Fibroblast of skin of left quadriceps (primary cell): Measurements from ENCODE around the gene PPARG.

Experiments used
- DNase-seq, 2 experiments: peaks; one replicate each; pipeline ENCODE4 v3.0.0-alpha.2; 2013; ENCODE audit warnings: low read depth in 2 of 2

PPARG gene

DNA sequence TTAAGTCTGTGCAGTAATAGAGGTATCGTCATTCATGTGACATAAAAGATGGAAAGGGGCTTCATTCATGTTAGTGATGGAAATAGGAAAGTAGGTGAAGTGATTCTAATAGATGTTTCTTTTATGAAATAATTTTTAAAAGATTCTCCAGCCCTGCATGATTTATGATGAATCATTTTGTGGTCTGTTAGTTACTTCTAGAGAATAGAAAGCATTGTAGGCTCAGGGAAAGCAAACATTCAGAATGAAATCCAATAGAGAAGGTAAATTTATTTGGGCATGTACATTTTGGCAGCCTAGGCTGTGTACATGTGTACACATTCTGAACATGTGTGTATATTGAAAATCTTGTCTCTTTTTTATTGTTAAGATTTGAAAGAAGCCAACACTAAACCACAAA is 23.1 kb downstream of the PPARG start:
- no peak for DNase-seq

GRCh38 chr3:12313519-12313918 is 24.6 kb downstream of the PPARG start:
- DNase-seq: no peak

DNA sequence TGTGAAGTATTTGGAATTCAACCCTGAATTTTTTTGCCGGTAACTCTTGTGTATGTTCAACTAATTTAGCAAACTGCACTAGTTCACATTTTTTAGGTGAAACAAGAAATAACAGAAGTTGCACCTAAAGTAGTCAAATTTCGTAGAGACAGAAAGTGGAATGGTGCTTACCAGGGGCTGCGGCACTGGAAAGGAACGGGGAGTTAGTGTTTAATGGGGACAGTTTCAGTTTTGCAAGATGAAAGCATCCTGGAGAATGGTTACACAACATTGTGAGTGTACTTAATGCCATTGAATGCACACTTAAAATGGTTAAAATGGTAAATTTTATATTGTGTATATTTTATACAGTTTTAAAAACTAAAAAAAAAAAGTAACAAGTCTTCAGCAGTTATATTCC is 27.4 kb downstream of the PPARG start:
- no peak for DNase-seq

- no peak for DNase-seq
Observed at GRCh38 chr3:12316729-12317351, 28.0 kb downstream of the PPARG start.

GRCh38 chr3:12317914-12318313 is 29.0 kb downstream of the PPARG start:
- no peak for DNase-seq

DNA sequence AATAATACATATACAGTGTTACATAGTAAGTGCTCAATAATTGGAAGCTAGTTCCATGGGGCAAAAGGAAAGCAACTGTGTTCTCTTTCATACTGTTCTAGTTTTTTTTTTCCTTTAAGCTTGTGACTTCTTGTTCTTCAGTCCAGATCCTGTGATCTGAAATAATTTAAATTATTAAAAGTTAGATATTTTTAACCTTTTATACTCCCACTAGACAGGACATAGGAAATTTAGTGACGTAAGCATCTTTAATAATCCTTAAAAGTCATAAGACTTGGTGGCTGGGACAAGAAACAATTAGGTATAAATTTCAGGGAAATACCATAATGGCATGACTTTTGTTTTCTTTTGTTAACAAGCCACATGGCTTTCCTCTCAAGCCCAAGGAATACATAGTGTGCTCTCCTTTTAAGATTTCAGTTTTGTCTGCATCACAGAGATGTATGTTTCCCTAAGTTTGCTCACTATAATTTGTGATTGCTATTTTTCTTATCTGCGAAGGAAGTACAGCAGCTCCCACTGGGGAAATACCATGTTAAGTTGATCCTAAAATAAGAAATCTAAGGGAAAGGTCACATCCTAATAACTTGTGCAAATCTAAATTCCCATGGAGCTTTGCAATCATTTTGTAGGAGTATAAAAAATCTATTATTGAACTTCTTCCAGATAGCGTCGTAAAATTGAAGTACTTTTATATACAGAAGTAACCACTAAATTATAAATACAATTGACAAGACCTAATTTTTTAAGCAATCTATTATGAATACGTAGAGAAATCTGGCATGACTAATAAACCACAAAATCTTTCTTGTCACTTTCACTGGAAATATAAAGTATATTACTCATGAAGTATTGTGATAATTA is 30.1 kb downstream of the PPARG start:
- DNase-seq: peak; percentile 43 to 47

DNA sequence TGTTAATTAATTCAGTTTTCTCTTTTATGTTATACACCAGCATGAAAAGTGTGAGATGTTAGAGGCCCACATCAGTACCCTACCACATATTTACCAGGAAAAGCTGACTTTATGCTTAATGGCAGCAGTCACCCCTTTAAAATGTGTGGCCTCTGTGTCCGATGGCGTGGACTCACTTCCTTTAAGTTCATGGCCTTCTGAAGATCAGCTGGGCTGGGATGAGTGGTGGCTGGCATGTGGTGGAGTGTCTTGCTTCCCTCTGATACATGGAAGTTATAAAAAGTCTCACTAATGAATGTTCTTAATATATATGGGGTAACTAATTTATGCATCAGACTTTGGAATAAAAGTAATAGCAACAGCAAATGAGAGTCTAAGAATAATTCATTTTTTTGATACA is 32.1 kb downstream of the PPARG start:
- DNase-seq: no peak

GRCh38 chr3:12323237-12323636 is 34.4 kb downstream of the PPARG start:
- no peak for DNase-seq

DNA sequence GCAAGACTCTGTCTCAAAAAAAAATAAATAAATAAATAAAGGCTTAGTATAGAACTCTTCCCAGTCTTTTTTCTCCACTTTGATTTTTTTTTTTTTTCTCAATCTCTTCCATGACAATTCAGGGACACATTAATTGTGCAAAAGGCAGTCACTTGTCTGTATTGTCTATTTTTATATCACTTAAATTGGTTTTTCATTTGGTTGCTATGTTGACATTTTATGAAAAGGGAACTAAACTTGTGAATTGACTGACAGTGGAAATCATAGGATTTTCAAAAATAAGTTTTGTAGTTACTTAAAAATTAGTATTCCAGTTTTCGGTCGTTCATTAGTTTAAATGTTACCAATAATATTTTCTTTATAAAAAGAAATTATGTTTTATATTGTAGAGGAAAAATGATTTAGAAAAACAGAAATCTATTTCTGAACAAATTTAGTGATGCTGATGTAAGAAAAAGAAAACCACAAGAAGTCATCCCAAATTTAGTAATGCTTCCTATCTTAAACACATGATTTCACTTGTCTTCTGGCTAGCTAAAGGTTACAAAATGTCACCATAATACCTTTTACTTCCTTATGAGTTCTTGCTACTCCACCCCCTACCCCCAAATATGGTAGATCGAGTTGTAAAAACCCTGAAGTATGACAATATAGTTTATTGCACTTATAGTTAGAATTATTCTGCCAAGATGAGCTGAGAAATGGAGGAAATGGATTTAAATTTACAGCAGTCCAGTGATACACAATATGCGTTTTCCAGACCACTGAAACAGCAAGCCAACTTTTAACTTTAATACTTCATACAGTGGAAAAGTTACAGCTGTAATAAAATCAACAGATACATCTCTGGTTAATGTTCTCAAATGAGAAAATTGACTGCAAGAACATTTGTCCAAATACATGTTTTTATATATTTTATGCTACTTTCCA is 37.0 kb downstream of the PPARG start:
- DNase-seq: no peak

DNA sequence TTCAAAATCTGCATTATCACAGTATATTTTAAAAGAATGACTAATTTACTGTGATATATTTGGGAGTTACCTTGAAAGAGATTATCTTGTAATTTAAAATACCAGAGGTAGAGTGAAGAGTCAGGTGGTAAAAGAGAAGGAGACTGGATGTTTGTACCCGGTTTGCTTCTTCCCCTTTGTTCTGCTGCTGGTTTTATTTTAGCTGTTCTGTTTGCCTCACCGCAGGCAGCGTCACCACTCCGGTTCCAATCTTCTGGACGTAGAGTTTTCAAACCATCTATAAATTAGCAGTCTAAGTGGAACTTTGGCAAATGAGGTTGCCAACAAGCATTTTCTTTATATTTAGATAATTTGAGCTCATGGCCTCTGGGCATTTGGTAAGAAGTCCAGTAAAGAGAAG is 38.2 kb downstream of the PPARG start:
- DNase-seq: no peak

DNA sequence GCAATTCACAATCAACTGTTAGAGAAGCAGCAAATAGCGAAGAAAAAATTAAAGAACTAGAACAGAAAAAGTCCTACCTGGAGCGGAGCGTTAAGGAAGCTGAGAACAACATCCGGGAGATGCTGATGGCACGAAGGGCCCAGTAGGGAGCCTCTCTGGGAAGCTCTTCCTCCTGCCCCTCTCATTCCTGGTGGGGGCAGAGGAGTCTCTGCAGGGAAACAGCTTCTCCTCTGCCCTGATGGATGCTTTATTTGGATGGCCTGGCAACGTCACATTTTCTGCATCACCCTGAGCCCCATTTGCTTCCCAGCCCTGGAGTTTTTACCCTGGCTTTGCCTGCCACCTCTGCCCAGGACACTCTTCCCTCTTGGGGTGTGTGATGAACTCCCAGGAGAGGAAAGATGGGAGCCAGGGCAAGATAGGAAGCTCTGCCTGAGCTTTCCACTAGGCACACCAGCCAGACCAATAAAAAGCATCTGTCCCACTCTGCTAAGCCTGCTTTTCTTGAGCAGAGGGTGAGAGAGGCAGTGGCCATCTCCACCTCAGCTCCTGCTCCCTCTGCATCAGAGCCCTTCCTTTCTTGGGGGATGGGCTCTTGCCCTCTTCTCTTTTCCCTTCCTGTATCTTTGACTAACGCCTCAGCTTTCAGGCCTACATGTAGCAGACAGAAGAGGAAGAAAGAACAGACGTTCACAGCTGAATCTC is 39.4 kb downstream of the PPARG start:
- no peak for DNase-seq

DNA sequence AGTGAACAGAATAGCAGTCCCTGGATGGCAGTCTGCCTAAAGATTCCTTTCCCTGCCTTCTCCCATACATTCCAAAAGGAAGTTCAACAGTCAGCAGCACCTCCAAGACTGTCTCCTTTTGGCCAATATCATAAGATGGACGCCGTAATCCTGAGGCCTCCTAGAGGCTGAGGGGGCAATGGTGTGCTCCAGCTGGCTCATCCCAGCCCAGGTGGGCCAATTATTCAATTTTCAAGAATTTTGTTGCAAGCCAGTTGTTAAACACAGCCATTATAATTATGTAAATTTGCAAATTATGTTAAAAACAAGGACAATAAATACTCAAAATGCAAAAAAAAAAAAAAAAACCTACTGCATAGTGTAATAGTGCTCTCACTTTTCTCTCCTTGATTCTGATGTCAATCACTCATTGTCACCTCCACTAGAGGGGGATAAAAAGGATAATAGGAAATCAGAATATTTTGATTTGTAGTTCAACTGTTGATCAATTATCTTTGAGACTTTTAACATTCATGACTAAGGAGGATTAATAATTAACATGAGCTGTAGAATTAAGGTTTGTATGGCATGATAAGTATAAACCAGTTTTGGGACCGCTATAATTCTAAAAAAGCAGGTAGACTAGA is 40.1 kb downstream of the PPARG start:
- DNase-seq: no peak

DNA sequence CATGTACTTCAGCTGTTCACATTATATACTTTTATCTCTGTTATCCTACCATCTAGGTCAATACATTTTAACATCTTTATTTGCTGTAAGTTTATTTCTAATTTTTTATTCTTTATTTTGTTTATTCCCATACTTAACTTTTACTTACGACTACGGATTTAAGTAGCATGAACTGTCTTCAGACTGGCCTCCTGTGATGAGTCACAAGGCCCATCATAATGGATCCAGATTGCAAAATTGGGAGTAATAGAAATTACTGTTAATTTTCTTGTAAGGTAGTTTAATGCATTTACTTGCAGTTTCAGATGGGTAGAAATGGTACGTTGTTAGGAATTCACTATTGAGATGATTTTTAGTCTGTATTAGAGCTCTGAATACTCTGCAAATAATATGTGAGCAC is 45.9 kb downstream of the PPARG start:
- DNase-seq: no peak

DNA sequence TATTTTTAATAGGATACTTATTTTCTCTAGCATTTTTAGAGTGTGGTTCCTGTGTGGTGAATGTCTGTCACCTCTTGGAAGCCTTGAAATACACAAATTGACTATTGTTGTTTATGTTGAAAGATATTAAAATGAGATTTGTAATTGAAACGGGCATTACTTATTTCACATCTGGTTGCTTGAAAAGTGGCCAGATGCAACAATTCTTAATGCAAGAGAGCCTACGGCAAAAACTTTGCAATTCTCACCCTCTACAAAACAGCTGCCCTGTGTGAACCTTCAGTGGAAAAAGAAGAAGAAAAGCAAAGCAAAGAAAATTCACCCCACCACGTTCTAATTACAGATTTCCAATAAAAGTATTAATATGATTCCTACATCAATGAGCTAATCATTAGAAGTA is 46.6 kb downstream of the PPARG start:
- no peak for DNase-seq

GRCh38 chr3:12336099-12336498 is 47.2 kb downstream of the PPARG start:
- DNase-seq: no peak

GRCh38 chr3:12338595-12339546 is 50.0 kb downstream of the PPARG start:
- no peak for DNase-seq

DNA sequence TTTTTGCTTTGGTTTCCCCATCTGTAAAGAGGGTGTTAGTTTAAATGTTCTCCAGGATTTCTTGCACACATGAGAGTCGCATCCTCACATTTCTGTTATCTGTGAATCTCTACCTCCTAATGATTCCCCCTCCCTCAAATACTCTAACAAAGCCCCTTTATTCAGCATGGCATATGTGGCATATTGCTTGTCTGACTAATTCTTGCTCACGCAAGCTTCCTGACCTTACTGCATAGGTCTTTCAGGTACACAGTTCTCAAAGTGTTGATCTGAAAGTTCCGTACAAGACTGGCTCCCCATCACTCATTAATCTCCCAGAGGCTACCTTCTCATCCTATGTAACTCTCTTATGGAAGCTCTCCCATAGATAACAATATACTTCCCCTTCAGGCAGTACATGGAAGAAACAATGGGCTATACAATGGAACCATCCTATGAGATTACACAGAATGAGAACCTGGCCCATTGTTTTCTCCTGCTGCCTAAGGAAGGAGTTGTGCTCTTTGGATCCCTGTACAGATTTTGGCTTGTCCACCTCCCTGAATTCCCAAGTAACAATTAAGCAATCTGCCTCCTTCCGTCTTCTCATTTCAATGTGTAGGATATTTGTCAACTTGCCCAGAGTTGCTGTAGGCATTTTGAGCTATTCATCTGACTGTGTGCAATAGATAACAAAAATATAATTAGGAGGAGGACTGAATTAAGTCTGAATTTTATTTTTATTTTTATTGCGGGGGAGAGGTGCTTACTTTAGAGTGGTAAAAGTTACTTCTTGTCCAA is 51.0 kb downstream of the PPARG start:
- DNase-seq: no peak

GRCh38 chr3:12340506-12340905 is 51.6 kb downstream of the PPARG start:
- no peak for DNase-seq

GRCh38 chr3:12342151-12342550 is 53.3 kb downstream of the PPARG start:
- DNase-seq: no peak
